NCI-H748 (cell line): Measurements from ENCODE around the gene SLC16A2.
"Not testable (repeated sequence)": the region's sequence is repeated elsewhere in the genome, so short reads cannot be mapped to it uniquely, and the experiment has no call there.

Experiments
- DNase-seq: peaks from one replicate; lab custom pipeline; 2025; ENCODE audit not compliant: unreplicated experiment; lab: John Stamatoyannopoulos, UW

The SLC16A2 gene

GRCh38 chrX:74445099-74445498 lies 23.8 kb downstream of the SLC16A2 start:
- no peak for DNase-seq

GRCh38 chrX:74446876-74447275 lies 25.6 kb downstream of the SLC16A2 start:
- DNase-seq = no peak

GRCh38 chrX:74448669-74449068 lies 27.4 kb downstream of the SLC16A2 start:
- no peak for DNase-seq

GRCh38 chrX:74449322-74449936 lies 28.1 kb downstream of the SLC16A2 start:
- peak; percentile 53 for DNase-seq

- DNase-seq = no peak
Measured at GRCh38 chrX:74449937-74450330, 28.6 kb downstream of the SLC16A2 start.

GRCh38 chrX:74450803-74451449 lies 29.6 kb downstream of the SLC16A2 start:
- no peak for DNase-seq

- DNase-seq = no peak
Measured at GRCh38 chrX:74451450-74452198, 30.3 kb downstream of the SLC16A2 start.

- DNase-seq = no peak
Measured at GRCh38 chrX:74452199-74452481, 30.8 kb downstream of the SLC16A2 start.

- DNase-seq = no peak
Measured at GRCh38 chrX:74453178-74453577, 31.9 kb downstream of the SLC16A2 start.

GRCh38 chrX:74454233-74454632 lies 32.9 kb downstream of the SLC16A2 start:
- DNase-seq = not testable (repeated sequence)

GRCh38 chrX:74458736-74459135 lies 37.4 kb downstream of the SLC16A2 start:
- DNase-seq = no peak

GRCh38 chrX:74461384-74461783 lies 40.1 kb downstream of the SLC16A2 start:
- DNase-seq = no peak

GRCh38 chrX:74464722-74465121 lies 43.4 kb downstream of the SLC16A2 start:
- no peak for DNase-seq

- no peak for DNase-seq
Measured at GRCh38 chrX:74465424-74465823, 44.1 kb downstream of the SLC16A2 start.

- no peak for DNase-seq
Measured at GRCh38 chrX:74467656-74468055, 46.4 kb downstream of the SLC16A2 start.

- not testable (repeated sequence) for DNase-seq
Measured at GRCh38 chrX:74473116-74473515, 51.8 kb downstream of the SLC16A2 start.

- no peak for DNase-seq
Measured at GRCh38 chrX:74490247-74490646, 69.0 kb downstream of the SLC16A2 start.

- peak; percentile 87 for DNase-seq
Measured at GRCh38 chrX:74492720-74493201, 71.5 kb downstream of the SLC16A2 start.

GRCh38 chrX:74493806-74494205 lies 72.5 kb downstream of the SLC16A2 start:
- no peak for DNase-seq

GRCh38 chrX:74498924-74499323 lies 77.6 kb downstream of the SLC16A2 start:
- DNase-seq = no peak

- no peak for DNase-seq
Measured at GRCh38 chrX:74500067-74500466, 78.8 kb downstream of the SLC16A2 start.

- no peak for DNase-seq
Measured at GRCh38 chrX:74500555-74500954, 79.3 kb downstream of the SLC16A2 start.
